GM12878 (cell line): ENCODE results near the gene SNX15. TPM values are rescaled to one million over a fixed set of nuclear protein-coding genes. Genes with fewer than 3 reads are reported as not detected.
A peak's percentile ranks its signal among the peaks of the same experiment; 100 is the strongest.

Experiments
- BACH1 ChIP-seq: fragments of 450-650 bp; IDR thresholded peaks from 2 replicates; pipeline ENCODE4 v1.6.1; 2017; ENCODE audit warnings: mild to moderate bottlenecking, borderline replicate concordance
- BCLAF1 ChIP-seq: fragments of 450-650 bp; IDR thresholded peaks from 2 replicates; pipeline ENCODE4 v1.6.1; 2017; ENCODE audit warnings: antibody characterized with exemption, mild to moderate bottlenecking, moderate library complexity
- BHLHE40 ChIP-seq, 2 experiments: fragments of 450-650 bp in 1 of 2; IDR thresholded peaks; 2 replicates each; pipeline ENCODE4 v1.6.1; 2011 to 2017; ENCODE audit warnings: low read depth in 2 of 2, borderline replicate concordance in 1 of 2, improper control_type of control experiment in 1 of 2, low read length in 1 of 2, mild to moderate bottlenecking in 1 of 2
- JUND ChIP-seq: IDR thresholded peaks from 2 replicates; pipeline ENCODE4 v1.6.1; 2012; ENCODE audit warnings: low read depth, mild to moderate bottlenecking, low read length, improper control_type of control experiment, moderate library complexity
- MYB ChIP-seq: fragments of 150-350 bp; IDR thresholded peaks from 2 replicates; pipeline ENCODE4 v1.6.1; 2014; ENCODE audit warnings: mild to moderate bottlenecking, low read depth, low read length, borderline replicate concordance
- NFXL1 ChIP-seq: fragments of 450-650 bp; IDR thresholded peaks from 2 replicates; pipeline ENCODE4 v1.6.1; 2017; ENCODE audit warnings: antibody characterized with exemption, mild to moderate bottlenecking, borderline replicate concordance
- PAX5 ChIP-seq: IDR thresholded peaks from 2 replicates; pipeline ENCODE4 v1.6.1; 2011; ENCODE audit warnings: low read depth, low read length, borderline replicate concordance
- PRDM15 ChIP-seq: fragments of 450-650 bp; formaldehyde crosslinking; IDR thresholded peaks from 2 replicates; pipeline ENCODE4 v1.4.0; 2020; ENCODE audit warnings: mild to moderate bottlenecking, moderate library complexity
- RELA ChIP-seq: fragments of 450-650 bp; IDR thresholded peaks from 2 replicates; pipeline ENCODE4 v1.8.0; 2014; ENCODE audit warnings: borderline replicate concordance; ENCODE audit not compliant: partially characterized antibody
- SMAD1 ChIP-seq: fragments of 450-650 bp; IDR thresholded peaks from 2 replicates; pipeline ENCODE4 v1.6.1; 2018; ENCODE audit warnings: mild to moderate bottlenecking, low read depth; ENCODE audit not compliant: partially characterized antibody
- SMAD5 ChIP-seq: IDR thresholded peaks from 2 replicates; pipeline ENCODE4 v1.6.1; 2016; ENCODE audit warnings: antibody characterized with exemption, low read depth
- SMARCA5 ChIP-seq: fragments of 450-650 bp; IDR thresholded peaks from 2 replicates; pipeline ENCODE4 v1.6.1; 2017; ENCODE audit warnings: mild to moderate bottlenecking
- SP1 ChIP-seq: IDR thresholded peaks from one replicate; pipeline ENCODE4 v1.6.1; 2011; ENCODE audit warnings: low read depth, low read length
- TARDBP ChIP-seq: IDR thresholded peaks from 2 replicates; pipeline ENCODE4 v1.6.1; 2016; ENCODE audit warnings: borderline replicate concordance
- polyA plus RNA-seq, 11 experiments: library from polyadenylated mRNA; depleted of rRNA in 4 of 11; unstranded in 6 of 11; stranded (reverse) in 5 of 11; fragments of >200 nt; fragmentation: Nextera tagmentation in 4 of 11; fragmentation: Illumina TruSeq in 1 of 11; extraction: Ambion mirVana in 4 of 11; extraction: Trizol in 1 of 11; gene quantifications; 1 replicate in 1 of 11; 2 replicates in 10 of 11; pipeline versions ENCODE4 v1.2.1 to v1.2.3, GENCODE V29; 2011 to 2016; ENCODE audit warnings: inconsistent platforms in 2 of 11, missing spikeins in 2 of 11, low read depth in 1 of 11
- total RNA-seq, 4 experiments: library from RNA; depleted of rRNA in 3 of 4; stranded (reverse); fragments of >200 nt in 3 of 4; fragmentation: Illumina TruSeq in 1 of 4; extraction: Trizol in 1 of 4; gene quantifications; 2 replicates each; pipeline versions ENCODE4 v1.2.1 to v1.2.3, GENCODE V29; 2013 to 2021
- TF ChIP-seq, protein P1 (sequence below): IDR thresholded peaks from 2 replicates; pipeline ENCODE4 v1.6.1; 2012; ENCODE audit warnings: mild to moderate bottlenecking, low read depth, low read length

Gene SNX15
- total and polyA plus RNA-seq, 10 of the 15 experiments (the other 5 are each of a cell fraction or from before 2014, with no cell fraction given): 2.4 to 24.0 (median 16.1) TPM

DNA sequence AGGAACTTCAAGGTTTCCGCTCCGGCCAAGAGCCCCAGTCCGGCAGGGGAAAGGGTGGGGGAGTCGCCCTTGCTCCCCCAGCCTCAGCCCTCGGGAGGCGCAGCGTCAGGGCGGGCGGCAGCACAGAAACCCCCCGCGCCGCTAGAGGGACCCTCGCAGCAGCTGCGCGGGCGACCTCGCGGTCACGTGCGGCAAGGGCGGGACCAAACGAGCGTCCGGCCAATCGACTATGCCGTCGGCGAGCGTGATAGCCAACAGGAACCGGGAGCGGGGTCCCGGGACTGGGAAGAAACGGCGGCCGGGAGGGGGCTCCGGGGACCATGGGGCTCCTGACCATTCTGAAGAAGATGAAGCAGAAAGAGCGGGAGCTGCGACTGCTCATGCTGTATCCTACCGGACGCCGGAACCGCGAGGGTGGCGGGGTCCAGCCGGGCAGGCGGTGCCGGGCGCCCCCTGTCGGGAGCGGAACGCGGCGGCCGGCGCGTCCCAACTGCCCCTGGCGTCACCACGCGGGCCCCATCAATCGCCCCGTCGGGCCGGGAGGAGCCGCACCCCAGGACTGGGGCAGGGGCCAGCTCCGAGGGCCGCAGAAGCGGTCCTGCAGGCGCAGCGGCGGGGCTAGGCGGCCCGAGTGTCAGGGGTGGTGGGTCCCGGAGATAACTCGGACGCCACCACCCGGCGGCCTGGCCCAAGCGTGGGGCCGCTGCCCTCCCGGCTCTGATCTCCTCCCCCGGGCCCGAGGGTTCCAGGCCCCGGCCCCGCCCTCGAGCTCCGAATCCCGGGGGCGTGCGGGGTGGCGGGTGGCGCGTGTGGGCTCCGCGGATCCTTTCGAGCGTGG lies 13.1 kb upstream of the SNX15 start, which contains the start of gene ARL2 (continued):
- TF ChIP-seq BCLAF1 (peak; percentile 83), SMARCA5 (peak; percentile 84), SMAD1 (no peak), BACH1 (peak; percentile 82), PRDM15 (CRISPR knock-in tag) (no peak), NFXL1 (0 out of 2 replicates have a peak, but pooled peaks have one; percentile 22), PAX5 (no peak), BHLHE40 (IDR thresholded peaks at IDR 0.05; ENCODE audit: borderline replicate concordance in 1 of 2, low read depth in 2 of 2, low read length in 1 of 2) (peak; percentile 99), MYB (no peak), SP1 (peak; percentile 59), SMAD5 (no peak), TARDBP (peak; percentile 17; the same call in 1 of the 2 replicates), JUND (no peak), RELA (peak; percentile 7)
- TF ChIP-seq, protein P1, sequence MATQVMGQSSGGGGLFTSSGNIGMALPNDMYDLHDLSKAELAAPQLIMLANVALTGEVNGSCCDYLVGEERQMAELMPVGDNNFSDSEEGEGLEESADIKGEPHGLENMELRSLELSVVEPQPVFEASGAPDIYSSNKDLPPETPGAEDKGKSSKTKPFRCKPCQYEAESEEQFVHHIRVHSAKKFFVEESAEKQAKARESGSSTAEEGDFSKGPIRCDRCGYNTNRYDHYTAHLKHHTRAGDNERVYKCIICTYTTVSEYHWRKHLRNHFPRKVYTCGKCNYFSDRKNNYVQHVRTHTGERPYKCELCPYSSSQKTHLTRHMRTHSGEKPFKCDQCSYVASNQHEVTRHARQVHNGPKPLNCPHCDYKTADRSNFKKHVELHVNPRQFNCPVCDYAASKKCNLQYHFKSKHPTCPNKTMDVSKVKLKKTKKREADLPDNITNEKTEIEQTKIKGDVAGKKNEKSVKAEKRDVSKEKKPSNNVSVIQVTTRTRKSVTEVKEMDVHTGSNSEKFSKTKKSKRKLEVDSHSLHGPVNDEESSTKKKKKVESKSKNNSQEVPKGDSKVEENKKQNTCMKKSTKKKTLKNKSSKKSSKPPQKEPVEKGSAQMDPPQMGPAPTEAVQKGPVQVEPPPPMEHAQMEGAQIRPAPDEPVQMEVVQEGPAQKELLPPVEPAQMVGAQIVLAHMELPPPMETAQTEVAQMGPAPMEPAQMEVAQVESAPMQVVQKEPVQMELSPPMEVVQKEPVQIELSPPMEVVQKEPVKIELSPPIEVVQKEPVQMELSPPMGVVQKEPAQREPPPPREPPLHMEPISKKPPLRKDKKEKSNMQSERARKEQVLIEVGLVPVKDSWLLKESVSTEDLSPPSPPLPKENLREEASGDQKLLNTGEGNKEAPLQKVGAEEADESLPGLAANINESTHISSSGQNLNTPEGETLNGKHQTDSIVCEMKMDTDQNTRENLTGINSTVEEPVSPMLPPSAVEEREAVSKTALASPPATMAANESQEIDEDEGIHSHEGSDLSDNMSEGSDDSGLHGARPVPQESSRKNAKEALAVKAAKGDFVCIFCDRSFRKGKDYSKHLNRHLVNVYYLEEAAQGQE: no peak
